SKM-1 treated with dmso at 0.1 percent for 144 hours (cell line): Measurements from ENCODE around the gene ABCD1.
"Not testable (repeated sequence)": the region's sequence is repeated elsewhere in the genome, so short reads cannot be mapped to it uniquely, and the experiment has no call there.

ENCODE experiments used
- DNase-seq: peaks from one replicate; lab custom pipeline; 2025; ENCODE audit not compliant: unreplicated experiment; lab: John Stamatoyannopoulos, UW

Gene ABCD1

GRCh38 chrX:153733651-153734240, 9.1 kb downstream of the ABCD1 start:
- DNase-seq, result no peak

GRCh38 chrX:153734871-153735270, 10.2 kb downstream of the ABCD1 start:
- DNase-seq, result no peak

- DNase-seq, result no peak
Observed at GRCh38 chrX:153735274-153735673, 10.6 kb downstream of the ABCD1 start.

- DNase-seq, result no peak
Observed at GRCh38 chrX:153736071-153736820, 11.6 kb downstream of the ABCD1 start.

- DNase-seq, result no peak
Observed at GRCh38 chrX:153736871-153737441, 12.3 kb downstream of the ABCD1 start.

GRCh38 chrX:153738056-153738605, 13.5 kb downstream of the ABCD1 start:
- DNase-seq, result no peak

- no peak for DNase-seq
Observed at GRCh38 chrX:153739754-153740486, 15.3 kb downstream of the ABCD1 start.

GRCh38 chrX:153740631-153741222, 16.1 kb downstream of the ABCD1 start:
- no peak for DNase-seq

- no peak for DNase-seq
Observed at GRCh38 chrX:153741446-153741845, 16.8 kb downstream of the ABCD1 start.

GRCh38 chrX:153742111-153742510, 17.5 kb downstream of the ABCD1 start:
- not testable (repeated sequence) for DNase-seq

- not testable (repeated sequence) for DNase-seq
Observed at GRCh38 chrX:153742796-153743467, 18.3 kb downstream of the ABCD1 start.

- DNase-seq, result not testable (repeated sequence)
Observed at GRCh38 chrX:153743468-153744209, 19.0 kb downstream of the ABCD1 start.

GRCh38 chrX:153744210-153745066, 19.8 kb downstream of the ABCD1 start:
- no peak for DNase-seq

GRCh38 chrX:153745067-153745433, 20.4 kb downstream of the ABCD1 start:
- DNase-seq, result not testable (repeated sequence)

- DNase-seq, result no peak
Observed at GRCh38 chrX:153746359-153746758, 21.7 kb downstream of the ABCD1 start.

GRCh38 chrX:153746991-153747390, 22.3 kb downstream of the ABCD1 start:
- not testable (repeated sequence) for DNase-seq

GRCh38 chrX:153749017-153749416, 24.4 kb downstream of the ABCD1 start:
- not testable (repeated sequence) for DNase-seq

GRCh38 chrX:153750127-153750774, 25.6 kb downstream of the ABCD1 start:
- DNase-seq, result no peak
